ENCODE results near the gene TARBP2. TPM values are rescaled to one million over a fixed set of nuclear protein-coding genes. Genes with fewer than 3 reads are reported as not detected.

TARBP2 gene
- total RNA-seq, 4 donors from 2014 or later = 25.9 to 34.1 (median 31.0) TPM

DNA sequence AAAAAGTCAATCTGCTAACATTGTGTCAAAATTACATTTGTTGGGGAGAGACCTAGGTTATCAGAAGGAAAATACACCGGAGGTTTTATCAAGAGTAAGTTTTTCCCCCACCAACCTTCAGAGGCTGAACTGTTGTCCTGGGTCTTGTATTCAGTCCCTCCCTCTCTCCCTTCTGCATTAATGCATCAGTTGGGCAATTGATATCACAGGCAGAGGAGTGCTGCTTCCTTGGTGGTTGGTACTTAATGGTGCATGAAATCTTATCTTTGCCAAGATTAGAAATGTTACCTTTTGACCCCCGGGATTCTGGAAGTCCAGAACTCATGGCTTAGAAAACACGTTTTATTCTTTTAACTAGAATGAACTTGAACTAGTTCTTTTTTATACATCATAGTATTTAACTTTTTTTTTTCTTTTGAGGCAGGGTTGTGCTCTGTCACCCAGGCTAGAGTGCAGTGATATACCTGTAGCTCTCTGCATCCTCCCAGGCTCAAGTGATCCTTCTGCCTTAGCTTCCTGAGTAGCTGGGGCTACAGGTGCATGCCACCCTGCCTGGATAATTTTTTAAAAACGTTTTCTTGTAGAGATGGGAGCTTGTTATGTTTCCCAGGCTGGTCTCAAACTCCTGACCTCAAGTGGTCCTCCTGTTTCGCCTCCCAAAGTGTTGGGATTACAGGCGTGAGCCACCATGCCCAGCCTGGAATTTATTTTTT lies 44.3 kb upstream of the TARBP2 start:
- intact Hi-C loops (cut with DNase I; ENCODE audit: low total_unique reads) = no loop called here
- DNase-seq (ENCODE audit: low spot score in 2 of 2) = no peak
- TF ChIP-seq, protein P1, sequence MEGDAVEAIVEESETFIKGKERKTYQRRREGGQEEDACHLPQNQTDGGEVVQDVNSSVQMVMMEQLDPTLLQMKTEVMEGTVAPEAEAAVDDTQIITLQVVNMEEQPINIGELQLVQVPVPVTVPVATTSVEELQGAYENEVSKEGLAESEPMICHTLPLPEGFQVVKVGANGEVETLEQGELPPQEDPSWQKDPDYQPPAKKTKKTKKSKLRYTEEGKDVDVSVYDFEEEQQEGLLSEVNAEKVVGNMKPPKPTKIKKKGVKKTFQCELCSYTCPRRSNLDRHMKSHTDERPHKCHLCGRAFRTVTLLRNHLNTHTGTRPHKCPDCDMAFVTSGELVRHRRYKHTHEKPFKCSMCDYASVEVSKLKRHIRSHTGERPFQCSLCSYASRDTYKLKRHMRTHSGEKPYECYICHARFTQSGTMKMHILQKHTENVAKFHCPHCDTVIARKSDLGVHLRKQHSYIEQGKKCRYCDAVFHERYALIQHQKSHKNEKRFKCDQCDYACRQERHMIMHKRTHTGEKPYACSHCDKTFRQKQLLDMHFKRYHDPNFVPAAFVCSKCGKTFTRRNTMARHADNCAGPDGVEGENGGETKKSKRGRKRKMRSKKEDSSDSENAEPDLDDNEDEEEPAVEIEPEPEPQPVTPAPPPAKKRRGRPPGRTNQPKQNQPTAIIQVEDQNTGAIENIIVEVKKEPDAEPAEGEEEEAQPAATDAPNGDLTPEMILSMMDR (IDR thresholded peaks at IDR 0.05) = no peak
- TF ChIP-seq POLR2A (IDR thresholded peaks at IDR 0.05) = no peak
- WGBS, 2 donors = 80 to 82% methylated on average over 6 of the region's 6 CpGs
- no peak overlapping the region for H3K4me3 ChIP-seq (ENCODE audit: low read depth, poor library complexity, severe bottlenecking)

- 73 to 77% methylated on average over 4 of the region's 4 CpGs for WGBS, 2 donors
- H3K4me3 ChIP-seq (ENCODE audit: low read depth, poor library complexity, severe bottlenecking) = no peak overlapping the region
- no peak for DNase-seq (ENCODE audit: low spot score in 2 of 2)
- intact Hi-C loops (cut with DNase I; ENCODE audit: low total_unique reads) = no loop called here
- TF ChIP-seq, protein P1 (IDR thresholded peaks at IDR 0.05) = no peak
- TF ChIP-seq POLR2A (IDR thresholded peaks at IDR 0.05) = no peak
These were observed 42.0 kb upstream of the TARBP2 start for GRCh38 chr12:53459097-53459496.

DNA sequence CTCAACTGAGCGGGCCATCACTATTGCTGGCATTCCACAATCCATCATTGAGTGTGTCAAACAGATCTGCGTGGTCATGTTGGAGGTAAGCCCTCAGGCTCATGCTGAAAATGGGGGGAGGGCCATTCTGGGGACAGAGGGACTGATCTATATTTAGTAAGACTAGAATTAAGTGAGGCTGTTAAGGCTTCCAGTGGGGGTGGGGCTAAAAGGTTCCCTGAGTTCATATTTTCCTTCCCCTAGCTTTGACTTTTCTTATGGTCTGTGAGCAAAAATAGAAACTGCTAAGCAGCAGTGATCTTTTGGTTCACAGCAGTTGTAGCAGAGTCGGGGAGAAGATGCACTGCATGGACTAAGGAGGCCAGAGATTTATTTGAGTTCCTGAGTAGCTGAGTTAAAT lies 40.0 kb upstream of the TARBP2 start:
- no peak overlapping the region for H3K4me3 ChIP-seq (ENCODE audit: low read depth, poor library complexity, severe bottlenecking)
- WGBS, 2 donors = 78 to 87% methylated on average over 3 of the region's 3 CpGs
- no peak for DNase-seq (ENCODE audit: low spot score in 2 of 2)
- intact Hi-C loops (cut with DNase I; ENCODE audit: low total_unique reads) = loop anchor here (10.0 kb wide), 1 partner anchor 54 kb away; no protein-coding TSS in a partner anchor
- TF ChIP-seq, protein P1 (IDR thresholded peaks at IDR 0.05) = no peak
- TF ChIP-seq POLR2A (IDR thresholded peaks at IDR 0.05) = no peak

- intact Hi-C loops (cut with DNase I; ENCODE audit: low total_unique reads) = loop anchor here (10.0 kb wide), 1 partner anchor 53 kb away; no protein-coding TSS in a partner anchor
- no peak for DNase-seq (ENCODE audit: low spot score in 2 of 2)
- no peak overlapping the region for H3K4me3 ChIP-seq (ENCODE audit: low read depth, poor library complexity, severe bottlenecking)
- WGBS, 2 donors = 89 to 90% methylated on average over 8 of the region's 8 CpGs
- no peak for TF ChIP-seq POLR2A (IDR thresholded peaks at IDR 0.05)
- TF ChIP-seq, protein P1 (IDR thresholded peaks at IDR 0.05) = no peak
These were observed 39.5 kb upstream of the TARBP2 start for GRCh38 chr12:53461591-53461990.

GRCh38 chr12:53462935-53463334 lies 38.1 kb upstream of the TARBP2 start:
- intact Hi-C loops (cut with DNase I; ENCODE audit: low total_unique reads) = loop anchor here (10.0 kb wide), 1 partner anchor 52 kb away; no protein-coding TSS in a partner anchor
- TF ChIP-seq, protein P1 (IDR thresholded peaks at IDR 0.05) = no peak
- TF ChIP-seq POLR2A (IDR thresholded peaks at IDR 0.05) = no peak
- no peak for DNase-seq (ENCODE audit: low spot score in 2 of 2)
- no peak overlapping the region for H3K4me3 ChIP-seq (ENCODE audit: low read depth, poor library complexity, severe bottlenecking)
- 80 to 85% methylated on average over 3 of the region's 3 CpGs for WGBS, 2 donors

Measured in lower leg skin (tissue), 4 donors.